NCI-H1436 (cell line): ENCODE data around the gene PGGT1B.

Experiments
- DNase-seq: peaks from one replicate; lab custom pipeline; 2025; lab: John Stamatoyannopoulos, UW

PGGT1B gene

GRCh38 chr5:115180165-115180709 is 82.4 kb downstream of the PGGT1B start:
- peak; percentile 44 for DNase-seq

- no peak for DNase-seq
Observed at GRCh38 chr5:115179394-115180164, 83.1 kb downstream of the PGGT1B start.

- DNase-seq: no peak
Observed at GRCh38 chr5:115179030-115179393, 83.7 kb downstream of the PGGT1B start.

GRCh38 chr5:115170929-115171510 is 91.7 kb downstream of the PGGT1B start:
- no peak for DNase-seq

- no peak for DNase-seq
Observed at GRCh38 chr5:115170134-115170928, 92.3 kb downstream of the PGGT1B start.

- DNase-seq: peak; percentile 95
Observed at GRCh38 chr5:115169487-115170133, 93.1 kb downstream of the PGGT1B start, which contains the start of gene TRIM36. TSS of gene TRIM36 (minus strand) at chr5:115169908. CDS start at chr5:115169634, 274 bp downstream.

- peak; percentile 17 for DNase-seq
Observed at GRCh38 chr5:115168829-115169486, 93.7 kb downstream of the PGGT1B start.

- DNase-seq: no peak
Observed at GRCh38 chr5:115166744-115167393, 95.8 kb downstream of the PGGT1B start.

- DNase-seq: no peak
Observed at GRCh38 chr5:115165790-115166189, 96.9 kb downstream of the PGGT1B start.

GRCh38 chr5:115160975-115161475 is 101.7 kb downstream of the PGGT1B start:
- peak; percentile 54 for DNase-seq
